HEK293T (cell line): ENCODE measurements around the gene KIZ.

Experiments
- CTCF ChIA-PET: fragments of 350-600 bp; formaldehyde crosslinking; extraction: SDS; loops from one replicate; lab custom pipeline; 2021; ENCODE audit warnings: antibody characterized with exemption, inconsistent platforms; lab: Yijun Ruan, JAX
- POLR2A ChIA-PET: fragments of 350-600 bp; formaldehyde crosslinking; extraction: SDS; loops from one replicate; lab custom pipeline; 2020; ENCODE audit warnings: antibody characterized with exemption, inconsistent platforms; lab: Yijun Ruan, JAX
- DNase-seq: peaks from one replicate; pipeline ENCODE4 v3.0.0; 2012; ENCODE audit warnings: mixed read lengths; ENCODE audit errors: extremely low spot score
- ARNT ChIP-seq: fragments of 450-650 bp; IDR thresholded peaks from 2 replicates; pipeline ENCODE4 v1.6.1; 2017; ENCODE audit warnings: mild to moderate bottlenecking
- BHLHE40 ChIP-seq: fragments of 450-650 bp; IDR thresholded peaks from 2 replicates; pipeline ENCODE4 v1.6.1; 2016; ENCODE audit warnings: mild to moderate bottlenecking, moderate library complexity, borderline replicate concordance
- CTBP1 ChIP-seq: fragments of 450-650 bp; IDR thresholded peaks from 2 replicates; pipeline ENCODE4 v1.6.1; 2016; ENCODE audit warnings: borderline replicate concordance
- ELF4 ChIP-seq: fragments of 450-650 bp; IDR thresholded peaks from 2 replicates; pipeline ENCODE4 v1.6.1; 2017; ENCODE audit warnings: antibody characterized with exemption
- FOXA1 ChIP-seq: fragments of 450-650 bp; IDR thresholded peaks from 2 replicates; pipeline ENCODE4 v1.6.1; 2016; ENCODE audit warnings: mild to moderate bottlenecking
- FOXK2 ChIP-seq: fragments of 450-650 bp; IDR thresholded peaks from 2 replicates; pipeline ENCODE4 v1.6.1; 2016; ENCODE audit warnings: mild to moderate bottlenecking
- FOXM1 ChIP-seq: fragments of 450-650 bp; IDR thresholded peaks from 2 replicates; pipeline ENCODE4 v1.6.1; 2017; ENCODE audit warnings: mild to moderate bottlenecking, borderline replicate concordance
- HDGF ChIP-seq: fragments of 450-650 bp; IDR thresholded peaks from 2 replicates; pipeline ENCODE4 v1.6.1; 2017; ENCODE audit warnings: antibody characterized with exemption, borderline replicate concordance
- L3MBTL2 ChIP-seq: fragments of 450-650 bp; conservative IDR thresholded peaks from 2 replicates; pipeline ENCODE4 v1.6.1; 2016; ENCODE audit warnings: mild to moderate bottlenecking
- LEF1 ChIP-seq: fragments of 450-650 bp; IDR thresholded peaks from 2 replicates; pipeline ENCODE4 v1.6.1; 2017; ENCODE audit warnings: mild to moderate bottlenecking, borderline replicate concordance
- NFRKB ChIP-seq: fragments of 450-650 bp; IDR thresholded peaks from 2 replicates; pipeline ENCODE4 v1.6.1; 2016; ENCODE audit warnings: mild to moderate bottlenecking, moderate library complexity
- SP1 ChIP-seq: fragments of 450-650 bp; IDR thresholded peaks from 2 replicates; pipeline ENCODE4 v1.6.1; 2017
- SUZ12 ChIP-seq: fragments of 450-650 bp; IDR thresholded peaks from 2 replicates; pipeline ENCODE4 v1.6.1; 2016; ENCODE audit warnings: mild to moderate bottlenecking
- TARDBP ChIP-seq: fragments of 450-650 bp; IDR thresholded peaks from 2 replicates; pipeline ENCODE4 v1.6.1; 2016
- ZNF384 ChIP-seq: fragments of 450-650 bp; IDR thresholded peaks from 2 replicates; pipeline ENCODE4 v1.6.1; 2016
- TF ChIP-seq, protein P1 (sequence below): fragments of 450-650 bp; IDR thresholded peaks from 2 replicates; pipeline ENCODE4 v1.6.1; 2016

The KIZ gene

GRCh38 chr20:21134883-21135493, 9.1 kb downstream of the KIZ start:
- DNase-seq: no peak
- CTCF ChIA-PET: no interaction called here
- TF ChIP-seq SP1 (no peak), FOXM1 (no peak), BHLHE40 (no peak), ELF4 (no peak)
- POLR2A ChIA-PET: no interaction called here

DNA sequence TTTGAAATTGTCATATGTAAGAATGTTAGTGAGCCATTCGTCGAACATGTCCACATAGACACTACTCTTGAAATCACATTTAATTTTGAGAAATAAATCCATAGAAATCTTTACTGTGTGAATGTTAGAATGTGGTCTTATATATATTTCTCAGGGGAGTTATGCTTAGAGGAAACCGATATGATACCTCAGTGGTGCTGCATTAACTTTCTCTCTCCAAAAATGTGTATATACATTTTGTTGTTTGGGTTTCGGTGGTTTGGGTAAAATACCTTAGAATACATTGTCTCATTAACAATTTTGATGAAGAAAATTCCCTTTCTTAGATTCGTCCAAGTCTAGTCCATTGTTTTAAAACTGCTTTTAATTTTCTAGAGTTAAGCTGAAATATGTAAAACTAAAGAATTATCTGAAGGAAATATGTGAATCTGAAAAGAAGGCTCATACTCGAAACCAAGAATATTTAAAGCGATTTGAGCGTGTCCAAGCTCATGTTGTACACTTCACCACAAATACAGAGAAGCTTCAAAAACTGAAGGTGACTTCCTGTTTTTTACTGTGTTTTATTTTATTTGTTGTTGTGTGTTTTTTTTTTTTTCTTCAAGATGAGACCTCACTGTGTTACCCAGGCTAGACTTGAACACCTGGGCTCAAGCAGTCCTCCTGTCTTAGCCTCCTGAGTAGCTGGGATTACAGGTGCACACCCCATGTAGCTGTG, 10.3 kb downstream of the KIZ start:
- TF ChIP-seq SP1 (no peak), FOXA1 (no peak), BHLHE40 (no peak), L3MBTL2 (no peak), ELF4 (no peak), ARNT (no peak), HDGF (no peak), NFRKB (no peak), SUZ12 (no peak), FOXM1 (no peak), FOXK2 (no peak), ZNF384 (no peak), LEF1 (no peak), TARDBP (no peak), CTBP1 (no peak)
- TF ChIP-seq, protein P1, sequence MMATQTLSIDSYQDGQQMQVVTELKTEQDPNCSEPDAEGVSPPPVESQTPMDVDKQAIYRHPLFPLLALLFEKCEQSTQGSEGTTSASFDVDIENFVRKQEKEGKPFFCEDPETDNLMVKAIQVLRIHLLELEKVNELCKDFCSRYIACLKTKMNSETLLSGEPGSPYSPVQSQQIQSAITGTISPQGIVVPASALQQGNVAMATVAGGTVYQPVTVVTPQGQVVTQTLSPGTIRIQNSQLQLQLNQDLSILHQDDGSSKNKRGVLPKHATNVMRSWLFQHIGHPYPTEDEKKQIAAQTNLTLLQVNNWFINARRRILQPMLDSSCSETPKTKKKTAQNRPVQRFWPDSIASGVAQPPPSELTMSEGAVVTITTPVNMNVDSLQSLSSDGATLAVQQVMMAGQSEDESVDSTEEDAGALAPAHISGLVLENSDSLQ: no peak
- ChIA-PET CTCF (no interaction called here), POLR2A (interaction anchor here (1.2 kb wide), 1 partner anchor 10 kb away, joined by 4 read pairs; the partner anchor contains the start of gene KIZ)
- DNase-seq: no peak

GRCh38 chr20:21137078-21137477, 11.2 kb downstream of the KIZ start:
- DNase-seq: no peak
- TF ChIP-seq ZNF384 (no peak), ELF4 (no peak), BHLHE40 (no peak), FOXK2 (no peak), SUZ12 (no peak), LEF1 (no peak), HDGF (no peak), L3MBTL2 (no peak), TARDBP (no peak), FOXA1 (no peak), NFRKB (no peak), CTBP1 (no peak), SP1 (no peak), FOXM1 (no peak)
- TF ChIP-seq, protein P1: no peak
- ChIA-PET CTCF (no interaction called here), POLR2A (interaction anchor here (1.2 kb wide), 1 partner anchor 11 kb away, joined by 4 read pairs; the partner anchor contains the start of gene KIZ)

DNA sequence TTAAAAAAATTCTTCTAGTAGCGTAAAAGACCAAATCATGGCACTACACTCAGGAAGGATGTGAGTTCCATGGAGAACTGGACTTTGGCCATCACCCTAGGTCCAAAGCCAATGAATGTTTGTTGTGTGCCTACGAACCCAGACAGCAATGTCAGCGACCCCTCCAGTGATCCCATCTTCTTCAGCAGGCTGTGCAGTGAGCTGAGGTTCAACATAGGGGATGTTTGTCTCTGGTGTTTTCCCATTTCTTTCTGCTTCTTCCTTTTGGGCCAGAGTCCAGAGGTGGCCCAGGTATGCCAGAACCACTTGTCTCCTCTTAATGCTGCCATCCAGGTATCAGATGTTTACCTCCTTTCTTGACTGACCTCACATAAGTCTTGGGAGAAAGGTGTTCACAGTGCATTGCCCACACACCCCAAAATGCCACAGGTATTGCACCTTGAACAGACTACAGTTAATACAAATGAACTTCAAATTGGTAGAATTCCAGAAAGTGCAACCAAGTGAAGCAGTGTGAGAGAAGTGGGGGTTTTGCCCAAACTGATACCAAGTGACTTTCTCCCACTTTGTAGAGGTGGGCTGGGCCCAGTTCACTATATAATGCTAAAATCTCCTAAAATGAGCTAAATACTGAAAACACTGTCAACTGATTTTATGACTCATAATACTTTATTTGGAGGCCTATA, 14.1 kb downstream of the KIZ start:
- TF ChIP-seq L3MBTL2: no peak
- TF ChIP-seq SUZ12: no peak
- TF ChIP-seq HDGF: no peak
- TF ChIP-seq FOXA1: no peak
- TF ChIP-seq ZNF384: no peak
- no peak for TF ChIP-seq ARNT
- TF ChIP-seq SP1: no peak
- TF ChIP-seq CTBP1: no peak
- no peak for TF ChIP-seq NFRKB
- TF ChIP-seq TARDBP: no peak
- no peak for TF ChIP-seq ELF4
- no peak for TF ChIP-seq FOXK2
- TF ChIP-seq, protein P1: no peak
- TF ChIP-seq LEF1: no peak
- no peak for TF ChIP-seq FOXM1
- TF ChIP-seq BHLHE40: no peak
- no peak for DNase-seq
- CTCF ChIA-PET: no interaction called here
- POLR2A ChIA-PET: no interaction called here

- TF ChIP-seq LEF1 (no peak), SP1 (no peak), FOXA1 (no peak), SUZ12 (no peak), L3MBTL2 (no peak), BHLHE40 (no peak), ELF4 (no peak), TARDBP (no peak), ZNF384 (no peak), FOXK2 (no peak), FOXM1 (no peak), ARNT (no peak), CTBP1 (no peak), NFRKB (no peak), HDGF (no peak)
- TF ChIP-seq, protein P1: no peak
These were observed 15.9 kb downstream of the KIZ start for GRCh38 chr20:21141825-21142224.

More at GRCh38 chr20:21141825-21142224, 15.9 kb downstream of the KIZ start:
- CTCF ChIA-PET: no interaction called here
- no peak for DNase-seq
- POLR2A ChIA-PET: no interaction called here
